Measurements from ENCODE around the gene ANO1.
"Not testable (repeated sequence)": the region's sequence is repeated elsewhere in the genome, so short reads cannot be mapped to it uniquely, and the experiment has no call there.

Gene ANO1

DNA sequence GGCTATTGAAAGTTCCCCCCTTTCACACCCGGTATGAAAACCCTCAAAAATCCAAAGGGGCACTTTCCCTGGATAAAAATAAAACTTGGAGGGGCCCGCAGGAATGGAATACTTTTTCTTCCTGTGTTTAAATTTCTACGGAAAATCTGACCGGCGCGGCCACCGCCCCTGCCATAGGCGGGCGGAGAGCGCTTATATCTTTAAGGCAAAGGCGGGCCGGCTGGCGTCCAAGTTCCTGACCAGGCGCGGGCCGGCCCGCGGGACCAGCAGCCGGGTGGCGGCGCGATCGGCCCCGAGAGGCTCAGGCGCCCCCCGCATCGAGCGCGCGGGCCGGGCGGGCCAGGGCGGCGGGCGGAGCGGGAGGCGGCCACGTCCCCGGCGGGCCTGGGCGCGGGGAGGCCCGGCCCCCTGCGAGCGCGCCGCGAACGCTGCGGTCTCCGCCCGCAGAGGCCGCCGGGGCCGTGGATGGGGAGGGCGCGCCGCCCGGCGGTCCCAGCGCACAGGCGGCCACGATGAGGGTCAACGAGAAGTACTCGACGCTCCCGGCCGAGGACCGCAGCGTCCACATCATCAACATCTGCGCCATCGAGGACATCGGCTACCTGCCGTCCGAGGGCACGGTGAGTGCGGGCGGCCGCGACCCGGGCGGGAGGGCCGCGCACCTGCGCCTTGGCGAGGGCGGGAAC lies at the start of gene ANO1:
Gene ANO1, plus strand, starts transcription at position 223 of the 686 bp plus-strand sequence. Its CDS starts 290 bp downstream, at position 513.
- DNase-seq: no peak

DNA sequence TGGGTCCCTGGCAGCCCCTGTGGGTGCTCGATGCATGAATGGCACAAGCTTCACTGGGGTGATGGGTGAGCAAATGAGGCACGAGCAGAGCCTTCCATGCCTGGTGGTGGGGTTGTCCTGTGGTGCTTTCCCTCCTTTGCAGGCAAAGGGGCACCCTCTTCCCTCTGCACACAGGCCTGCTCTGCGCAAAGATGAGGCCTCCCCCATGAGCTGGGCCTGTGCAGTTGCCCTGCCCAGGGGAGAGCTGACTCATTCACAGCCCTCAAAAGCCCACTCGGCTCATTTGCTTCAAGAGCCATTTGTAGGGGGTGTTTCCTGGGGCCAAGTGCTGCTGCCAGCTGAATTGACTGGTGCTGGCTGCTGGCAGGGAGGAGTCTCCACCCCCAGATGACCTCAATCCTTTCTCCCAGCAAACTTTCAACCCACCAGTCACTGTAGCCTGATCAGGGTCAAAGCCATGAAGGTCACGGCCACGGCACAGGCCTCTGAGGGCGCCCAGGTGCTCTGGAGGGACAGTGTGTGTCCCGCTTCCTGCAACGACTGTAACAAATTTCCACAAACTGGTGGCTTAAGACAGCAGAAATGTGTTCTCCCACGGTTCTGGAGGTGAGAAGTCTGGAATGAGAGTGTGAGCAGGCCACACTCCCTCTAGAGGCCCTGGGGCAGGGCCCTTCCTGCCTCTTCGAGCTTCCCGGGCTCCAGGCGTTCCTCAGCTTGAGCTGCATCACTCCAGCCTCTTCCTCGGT lies 48.8 kb upstream of the ANO1 start:
- no peak for DNase-seq

DNA sequence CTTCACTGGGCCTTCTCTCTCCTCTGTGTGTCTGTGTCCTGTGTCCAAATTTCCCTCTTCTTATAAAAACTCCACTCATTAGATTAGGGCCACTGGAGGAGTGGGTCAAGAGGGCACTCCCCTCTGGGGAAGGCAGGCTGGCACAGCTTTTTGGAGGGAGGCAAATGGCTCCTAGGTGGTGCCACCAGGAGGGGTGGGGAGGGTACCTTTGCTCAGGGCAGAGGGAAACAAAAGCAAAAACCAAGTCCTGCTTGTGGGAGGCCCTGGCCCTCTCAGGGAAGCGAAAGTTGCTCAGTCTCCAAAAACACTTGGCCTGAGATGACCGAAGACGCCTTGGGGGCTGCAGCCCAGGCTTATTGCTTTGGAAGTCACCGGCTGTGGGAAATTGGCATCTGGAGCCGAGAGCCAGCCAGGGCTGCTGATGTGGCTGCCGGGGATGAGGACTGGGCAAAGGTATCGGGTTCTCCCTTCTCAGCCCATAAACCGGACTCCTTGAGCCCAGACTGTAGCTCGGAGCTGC lies 48.2 kb upstream of the ANO1 start:
- no peak for DNase-seq

DNA sequence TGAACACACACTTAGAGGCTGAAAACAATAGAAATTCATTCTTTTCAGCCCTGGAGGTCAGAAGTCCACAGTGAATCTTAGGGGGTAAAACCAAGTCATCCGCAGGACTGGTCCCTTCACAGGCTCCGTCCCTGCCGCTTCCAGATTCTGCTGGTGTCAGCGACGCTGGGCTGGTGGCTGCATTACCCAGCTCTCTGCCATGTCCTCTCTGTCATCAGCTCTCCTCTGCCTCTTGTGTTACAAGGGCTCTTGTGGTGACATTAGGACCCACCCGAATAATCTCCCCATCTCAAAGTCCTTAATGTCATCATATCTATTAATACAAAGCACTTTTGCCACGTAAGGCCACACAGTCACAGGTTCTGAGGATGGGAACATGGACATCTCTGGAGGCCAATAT lies 47.7 kb upstream of the ANO1 start:
- DNase-seq: no peak

DNA sequence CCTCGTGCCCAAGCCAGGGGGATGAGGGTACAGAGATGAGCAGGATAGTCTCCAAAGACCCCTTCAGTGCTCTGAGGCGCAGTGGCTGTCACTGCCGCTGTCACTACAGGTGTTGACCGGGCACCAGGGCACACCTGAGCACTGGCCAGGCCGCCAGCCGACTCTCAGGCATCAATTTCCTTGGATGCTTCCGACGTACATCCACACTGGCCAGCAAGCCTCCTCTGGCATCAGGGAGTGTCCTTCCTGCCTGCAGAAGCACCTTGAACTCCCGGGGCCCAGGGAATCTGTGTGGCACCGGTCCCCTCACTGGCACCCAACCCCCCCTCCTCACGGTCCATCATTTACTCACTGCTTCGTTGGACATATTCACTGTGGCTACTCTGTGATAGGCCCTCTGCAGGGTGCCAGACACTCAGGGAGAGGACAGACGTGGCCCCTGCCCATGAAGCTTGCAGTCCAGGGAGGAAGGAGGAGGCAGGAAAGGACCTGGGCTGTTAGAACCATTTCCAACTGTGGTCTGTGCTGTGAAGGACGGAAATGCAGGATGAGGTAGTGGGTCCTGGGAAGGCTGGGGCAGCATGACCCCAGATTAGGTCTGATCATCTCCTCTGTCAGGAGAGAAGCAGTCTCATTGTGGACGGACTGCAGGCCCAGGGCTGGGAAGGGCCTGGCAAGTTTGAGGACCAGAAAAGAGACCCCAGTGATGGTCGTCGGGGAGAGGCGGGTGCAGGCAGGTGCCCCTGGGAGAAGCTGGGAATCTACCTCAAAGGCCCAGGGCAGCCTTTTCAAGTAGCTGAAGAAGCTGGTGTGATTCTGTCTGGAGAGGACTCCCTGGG lies 46.3 kb upstream of the ANO1 start:
- no peak for DNase-seq

DNA sequence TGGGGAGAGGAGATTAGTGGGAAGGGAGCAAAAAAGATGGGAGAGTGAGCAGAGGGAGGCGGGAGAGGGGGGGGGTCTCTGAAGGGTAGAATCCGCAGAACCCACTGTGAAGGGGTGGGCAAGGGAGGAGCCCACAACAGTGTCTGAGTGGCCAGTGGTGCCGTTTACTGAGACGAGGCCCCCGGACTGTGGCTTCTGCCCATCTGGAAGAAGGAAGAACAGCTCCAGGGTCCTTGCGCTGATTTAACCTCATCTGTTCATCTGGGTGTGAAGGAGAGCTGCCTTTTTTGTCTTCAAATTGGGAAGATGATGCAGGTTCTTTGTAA lies 45.7 kb upstream of the ANO1 start:
- no peak for DNase-seq

DNA sequence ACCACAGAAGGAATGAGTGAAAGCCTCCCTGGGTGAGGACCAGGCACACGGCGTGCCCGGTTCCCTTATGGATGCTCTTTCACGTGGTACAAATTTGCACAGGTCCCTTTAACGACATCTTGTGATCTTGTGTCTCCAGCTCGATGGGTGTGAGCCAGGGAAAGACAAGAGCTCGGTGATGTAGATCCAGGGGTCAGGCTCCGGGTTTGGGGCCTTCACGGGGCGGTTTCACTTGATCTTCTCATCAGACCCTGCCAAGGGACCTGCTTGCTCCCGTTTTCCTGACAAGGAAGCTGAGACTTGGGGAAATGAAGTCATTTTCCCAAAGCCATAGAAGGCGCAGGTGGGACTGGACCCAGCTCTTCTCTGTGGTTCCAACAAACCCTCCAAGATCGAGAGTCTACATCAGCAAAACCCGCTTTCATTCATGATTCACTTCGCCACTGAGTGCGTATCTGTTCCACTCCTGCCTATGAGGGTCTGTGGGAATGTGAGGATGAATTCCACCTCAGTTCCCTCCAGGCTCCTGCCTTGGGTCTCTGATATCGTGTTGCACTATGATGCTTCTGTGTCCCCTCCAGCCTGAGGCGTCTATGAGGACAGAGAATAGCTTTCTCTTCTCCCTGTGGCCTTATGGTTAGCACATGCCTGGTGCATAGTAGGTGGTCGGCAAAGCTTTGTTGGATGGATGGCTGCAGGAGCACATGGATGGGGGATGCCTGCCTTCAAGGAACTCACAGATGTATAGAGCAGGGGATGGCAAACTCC lies 45.0 kb upstream of the ANO1 start:
- DNase-seq: no peak

DNA sequence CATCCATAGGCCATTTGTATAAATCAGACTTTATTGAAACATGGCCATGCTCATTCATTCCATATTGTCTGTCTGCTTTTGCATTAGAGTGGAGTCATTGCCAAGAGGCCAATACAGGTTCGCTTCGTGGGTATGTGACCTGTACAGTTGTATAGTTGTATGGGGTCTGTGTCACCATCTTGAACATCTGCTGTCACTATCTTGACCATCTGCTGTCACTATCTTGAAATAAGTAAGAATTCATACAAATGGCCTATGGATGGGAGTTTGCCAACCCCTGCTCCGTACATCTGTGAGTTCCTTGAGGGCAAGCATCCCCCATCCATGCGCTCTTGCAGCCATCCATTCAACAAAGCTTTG lies 44.4 kb upstream of the ANO1 start:
- DNase-seq: no peak

DNA sequence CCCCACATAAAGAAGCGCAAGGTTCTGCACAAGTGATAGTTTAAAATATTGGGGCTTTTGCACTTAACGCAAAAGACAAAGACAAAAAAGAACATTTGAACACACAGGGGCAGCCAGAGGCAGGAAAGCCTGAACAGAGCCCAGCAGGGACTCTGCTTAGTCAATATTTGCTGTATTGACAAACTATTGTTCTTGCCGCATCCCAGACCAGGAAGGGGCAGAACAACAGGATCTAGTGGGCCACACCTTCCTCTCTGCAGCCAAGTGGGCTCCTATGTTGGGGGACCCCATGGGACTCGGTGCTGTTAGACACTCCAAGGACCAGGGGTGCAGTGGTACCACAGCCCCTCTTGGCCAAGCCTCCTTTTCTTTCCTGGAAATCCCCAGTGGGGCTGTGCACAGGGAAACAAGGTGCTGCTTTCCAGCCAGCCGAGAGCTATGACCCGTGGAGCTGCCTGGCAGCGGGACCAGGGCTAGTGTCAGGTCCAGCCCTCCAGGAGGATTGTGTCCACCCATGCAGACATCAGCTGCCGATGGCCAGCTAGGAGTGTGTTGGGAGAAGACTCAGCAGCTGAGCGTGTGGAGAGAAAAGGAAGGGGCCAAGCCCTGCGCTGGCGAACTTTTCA lies 43.3 kb upstream of the ANO1 start:
- DNase-seq: no peak

DNA sequence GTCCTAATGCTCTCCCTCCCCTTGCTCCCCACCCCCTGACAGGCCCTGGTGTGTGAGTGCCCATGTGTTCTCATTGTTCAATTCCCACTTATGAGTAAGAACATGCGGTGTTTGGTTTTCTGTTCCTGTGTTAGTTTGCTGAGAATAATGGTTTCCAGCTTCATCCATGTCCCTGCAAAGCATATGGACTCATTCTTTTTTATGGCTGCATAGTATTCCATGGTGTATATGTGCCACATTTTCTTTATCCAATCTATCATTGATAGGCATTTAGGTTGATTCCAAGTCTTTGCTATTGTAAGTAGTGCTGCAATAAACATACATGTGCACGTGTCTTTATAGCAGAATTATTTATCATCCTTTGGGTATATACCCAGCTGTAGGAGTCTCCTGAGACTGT lies 42.5 kb upstream of the ANO1 start:
- DNase-seq: not testable (repeated sequence)

DNA sequence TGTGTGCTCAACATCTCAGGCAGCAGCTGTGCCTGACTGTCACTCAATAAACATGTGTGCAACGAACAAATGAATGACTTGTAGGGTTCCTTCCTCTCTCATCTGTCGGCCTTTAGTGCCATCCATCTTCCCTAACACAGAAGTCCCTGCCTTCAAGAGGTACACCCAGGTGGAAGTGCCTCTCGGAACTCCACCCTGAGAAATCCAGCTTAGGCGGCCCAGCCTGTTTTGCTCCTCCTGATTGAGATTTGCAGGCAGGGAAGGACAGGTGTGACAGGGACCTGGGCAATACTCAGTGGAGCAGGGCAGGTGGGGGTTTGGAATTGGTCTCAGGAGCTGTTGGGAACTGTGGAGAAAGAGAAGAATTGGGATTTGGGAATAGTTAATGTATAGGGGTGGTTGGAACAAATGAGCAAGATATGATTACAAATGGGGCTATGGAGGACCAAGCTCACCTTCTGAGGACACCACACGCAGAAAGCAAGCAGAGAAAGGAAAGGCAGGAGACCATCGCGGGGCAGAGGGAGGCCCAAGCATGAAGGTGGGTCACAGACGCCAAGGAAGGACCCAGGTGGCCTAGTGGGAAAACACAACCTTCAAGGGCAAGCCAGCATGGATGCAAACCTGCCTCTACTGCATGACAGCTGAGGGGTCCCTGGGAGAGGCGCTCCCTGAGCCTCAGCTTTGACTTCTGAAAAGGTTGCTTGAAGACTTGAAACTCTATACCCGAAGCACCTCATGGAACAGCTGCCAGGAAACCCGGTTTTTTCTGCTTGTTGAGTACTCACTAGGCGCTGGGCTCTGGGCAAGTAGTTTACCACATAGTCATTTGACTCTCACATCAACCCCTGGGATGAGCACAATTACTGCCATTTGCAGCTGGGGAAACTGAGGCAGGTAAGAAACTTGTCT lies 40.9 kb upstream of the ANO1 start:
- no peak for DNase-seq

DNA sequence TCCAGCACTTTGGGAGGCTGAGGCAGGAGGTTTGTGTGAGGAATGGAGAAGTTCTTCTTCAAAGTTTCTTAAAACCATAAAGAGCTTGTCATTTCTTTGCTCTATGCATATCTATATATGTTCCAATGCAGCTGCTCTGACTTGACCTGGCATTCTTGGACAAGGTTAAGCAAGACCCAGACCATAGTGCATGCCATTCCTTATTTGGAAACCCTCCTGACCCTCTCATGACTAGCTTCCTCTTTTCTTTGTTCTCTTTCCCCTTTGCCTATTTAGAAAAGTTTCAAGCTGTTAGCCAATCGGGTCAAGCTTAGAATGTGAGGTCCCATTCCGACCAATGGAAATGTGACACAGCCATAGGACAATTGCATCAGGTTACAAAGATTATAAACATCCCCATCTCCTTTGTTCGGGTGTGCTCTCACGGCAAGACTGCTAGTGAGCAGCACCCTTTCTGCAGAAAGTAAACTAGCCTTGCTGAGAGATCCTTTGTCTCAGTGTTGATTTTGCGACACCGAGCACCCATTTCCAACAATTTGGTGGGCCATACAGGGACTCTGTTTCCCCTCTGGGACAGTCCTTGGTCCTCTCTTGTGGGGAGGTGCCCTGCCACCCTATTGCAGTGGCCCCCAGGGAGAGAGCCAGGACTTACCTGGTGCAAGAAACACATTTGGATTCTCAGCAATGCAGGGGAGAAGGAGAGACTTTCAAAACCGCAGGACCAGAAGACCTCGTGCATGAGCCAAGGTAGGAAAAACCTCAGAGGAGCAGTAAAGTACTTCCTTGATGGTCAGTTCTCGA lies 39.9 kb upstream of the ANO1 start:
- no peak for DNase-seq

DNA sequence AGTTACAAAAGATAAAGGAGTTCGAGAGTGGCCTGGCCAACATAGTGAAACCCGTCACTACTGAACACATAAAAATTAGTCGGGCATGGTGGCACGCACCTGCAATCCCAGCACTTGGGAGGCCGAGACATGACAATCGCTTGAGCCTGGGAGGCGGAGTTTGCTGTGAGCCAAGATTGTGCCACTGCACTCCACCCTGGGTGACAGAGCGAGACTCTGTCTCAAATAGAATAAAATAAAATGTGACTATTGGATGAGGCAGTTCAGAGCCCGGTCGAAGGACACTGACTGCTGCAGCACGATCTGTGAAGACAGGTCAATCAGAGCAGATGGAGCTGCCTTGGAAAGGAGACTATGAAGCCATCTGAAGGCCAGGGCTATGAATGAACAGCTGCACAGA lies 37.7 kb upstream of the ANO1 start:
- no peak for DNase-seq

DNA sequence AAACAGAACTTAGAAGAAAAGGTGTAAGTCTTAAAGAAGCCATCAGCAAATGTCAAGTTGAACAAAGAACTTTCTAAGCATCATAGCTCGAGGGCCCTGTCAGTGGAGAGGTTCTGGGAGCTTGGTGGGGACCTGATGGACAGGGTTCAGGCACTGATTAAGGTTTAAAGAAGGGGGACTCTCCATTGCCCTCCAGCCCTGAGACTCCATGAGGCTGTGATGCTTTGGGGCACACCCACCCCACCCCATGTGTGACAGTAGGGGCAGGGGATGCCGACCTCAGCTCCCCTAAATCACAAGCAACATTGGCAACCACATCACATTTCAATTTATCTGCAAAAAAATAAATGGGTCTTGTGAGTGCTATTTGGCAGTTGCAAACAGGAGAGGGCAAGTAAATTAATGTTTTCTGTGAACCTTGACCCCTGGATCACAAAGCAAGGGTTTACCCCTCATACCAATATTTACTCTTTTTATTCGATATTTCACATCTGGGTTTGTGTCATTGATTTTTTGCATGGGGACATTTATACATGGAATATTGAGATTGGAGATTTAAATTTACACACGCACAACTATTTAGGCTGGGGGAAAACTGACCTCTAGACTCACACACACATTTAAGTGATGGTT lies 37.1 kb upstream of the ANO1 start:
- DNase-seq: no peak

DNA sequence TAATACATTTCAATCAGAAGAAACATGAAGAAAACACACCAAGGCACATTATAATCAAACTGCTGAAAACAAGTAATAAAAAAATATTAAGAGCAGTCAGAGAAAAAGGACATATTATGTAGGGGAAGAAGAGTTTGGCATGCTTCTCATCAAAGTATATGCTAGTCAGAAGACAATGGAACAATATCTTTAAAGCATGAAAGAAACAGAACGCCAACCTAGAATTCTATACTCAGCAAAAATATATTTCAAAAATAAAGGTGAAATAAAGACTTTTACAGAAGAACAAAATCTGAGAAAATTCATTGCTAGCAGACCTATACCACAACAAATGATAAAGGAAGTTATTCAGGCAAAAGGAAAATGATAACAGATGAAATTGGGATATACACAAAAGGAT lies 34.6 kb upstream of the ANO1 start:
- DNase-seq: no peak

DNA sequence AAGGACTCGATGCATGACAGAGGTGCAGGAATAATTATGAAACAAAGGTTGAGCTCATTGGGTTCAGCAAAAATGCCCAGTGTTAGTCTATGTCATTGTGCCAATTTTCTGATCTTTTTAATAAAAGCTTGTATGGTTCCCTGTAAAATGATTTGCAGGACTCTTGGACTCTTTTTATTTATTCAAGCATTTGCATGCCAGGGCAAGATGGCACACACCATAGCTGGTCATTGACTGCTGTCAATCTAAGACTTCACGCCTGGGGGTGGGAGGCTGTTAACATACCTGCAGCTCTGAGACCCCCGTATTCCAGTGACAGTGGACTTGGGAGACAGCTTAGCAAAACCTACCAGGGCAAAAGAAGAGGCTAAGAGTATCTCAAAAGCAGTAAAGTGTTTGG lies 32.0 kb upstream of the ANO1 start:
- no peak for DNase-seq

DNA sequence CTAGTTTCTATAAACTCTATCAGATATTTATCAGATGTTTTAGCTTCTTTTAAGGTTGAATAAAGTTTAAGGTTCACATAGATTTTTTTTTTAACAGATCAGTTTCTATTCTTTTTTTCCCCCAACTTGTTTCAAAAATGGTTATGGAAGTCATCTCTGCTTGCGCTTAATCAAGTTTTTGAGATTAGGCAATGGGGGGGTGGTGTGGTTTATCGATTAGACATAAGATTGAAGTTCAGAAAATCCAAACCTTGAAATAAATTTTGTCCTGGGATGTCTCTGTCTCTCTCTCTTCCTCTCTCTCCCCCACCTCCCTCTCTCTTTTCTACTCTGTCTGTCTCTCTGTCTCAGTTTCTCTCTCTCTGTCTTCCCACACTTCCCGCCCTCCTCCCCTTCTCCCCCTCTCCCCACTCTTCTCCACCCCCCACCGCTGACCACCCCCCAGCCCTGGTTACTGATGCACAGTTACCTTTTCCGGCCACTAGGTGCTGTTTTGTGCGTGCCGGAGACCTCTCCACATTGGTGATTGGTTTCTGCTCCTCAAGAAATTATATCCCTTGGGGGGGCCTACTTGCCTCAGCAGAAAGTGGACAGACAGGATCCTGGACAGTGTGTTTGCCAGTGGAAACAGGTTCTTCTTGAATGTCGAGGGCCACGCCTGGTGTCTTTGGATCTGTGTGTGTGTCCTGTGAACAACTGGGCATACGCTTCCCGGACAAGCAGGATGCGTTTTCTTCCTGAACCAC lies 29.7 kb upstream of the ANO1 start:
- DNase-seq: no peak

DNA sequence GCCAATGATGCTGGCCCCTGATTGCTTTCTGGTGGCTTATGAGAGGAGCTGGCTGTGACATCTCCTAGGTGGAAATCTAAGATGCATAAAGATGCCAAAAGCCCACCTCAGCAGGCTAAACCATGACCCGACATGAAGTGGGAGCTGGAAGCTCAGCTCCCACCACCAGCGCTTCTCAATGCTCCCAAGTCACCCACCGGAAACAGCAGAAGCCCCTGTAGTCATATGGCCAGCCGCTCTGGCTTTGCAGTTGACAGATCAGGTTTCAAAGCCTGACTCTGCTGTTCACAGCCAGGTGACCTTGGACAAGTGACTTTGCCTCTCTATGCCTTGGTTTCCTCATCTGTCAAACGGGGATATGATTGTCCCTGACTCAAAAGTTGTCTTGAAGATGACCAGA lies 29.1 kb upstream of the ANO1 start:
- no peak for DNase-seq

DNA sequence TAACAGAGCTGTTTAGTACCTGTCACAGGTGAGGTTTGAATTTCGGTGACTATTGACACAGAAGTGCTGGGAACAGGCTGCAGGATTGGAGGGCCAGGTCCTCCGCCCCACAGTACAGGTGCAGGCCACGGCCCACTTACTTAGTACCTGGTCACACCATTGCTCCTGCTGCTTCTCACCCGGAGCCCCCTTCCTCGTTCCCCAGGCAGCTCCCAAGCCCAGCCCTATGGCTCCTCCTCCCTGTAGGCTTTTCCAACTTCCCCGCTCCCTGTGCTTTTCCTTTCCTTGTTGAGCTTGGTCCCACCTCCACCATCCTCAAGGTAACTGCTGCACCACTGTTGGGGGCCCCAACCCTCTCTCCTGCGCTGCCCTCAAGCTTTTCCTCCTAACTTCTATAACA lies 27.9 kb upstream of the ANO1 start:
- DNase-seq: no peak
